Activated effector memory CD4-positive, alpha-beta T cell treated with Interleukin-2 at 50 U/mL for 16 hours (primary cell): ENCODE data around the gene MAPK10.
"Not testable (repeated sequence)": the region's sequence is repeated elsewhere in the genome, so short reads cannot be mapped to it uniquely, and the experiment has no call there.

ENCODE experiments used
- DNase-seq: peaks from one replicate; pipeline ENCODE4 v3.0.0-alpha.2; 2020

The MAPK10 gene

GRCh38 chr4:86099348-86099747 lies 260.5 kb downstream of the MAPK10 start:
- no peak for DNase-seq

- no peak for DNase-seq
These were observed 261.2 kb downstream of the MAPK10 start for GRCh38 chr4:86098691-86099090.

GRCh38 chr4:86096373-86096772 lies 263.5 kb downstream of the MAPK10 start:
- no peak for DNase-seq

- DNase-seq: no peak
These were observed 267.2 kb downstream of the MAPK10 start for GRCh38 chr4:86092684-86093083.

- no peak for DNase-seq
These were observed 268.7 kb downstream of the MAPK10 start for GRCh38 chr4:86091201-86091600.

GRCh38 chr4:86089781-86090323 lies 270.0 kb downstream of the MAPK10 start:
- DNase-seq: no peak

GRCh38 chr4:86089053-86089452 lies 270.8 kb downstream of the MAPK10 start:
- DNase-seq: no peak

- DNase-seq: not testable (repeated sequence)
These were observed 284.1 kb downstream of the MAPK10 start for GRCh38 chr4:86075796-86076195.

GRCh38 chr4:86060341-86060740 lies 299.5 kb downstream of the MAPK10 start:
- no peak for DNase-seq

GRCh38 chr4:86058621-86059020 lies 301.2 kb downstream of the MAPK10 start:
- no peak for DNase-seq

- DNase-seq: no peak
These were observed 304.0 kb downstream of the MAPK10 start for GRCh38 chr4:86055898-86056297.

- DNase-seq: no peak
These were observed 305.4 kb downstream of the MAPK10 start for GRCh38 chr4:86054286-86055032.

GRCh38 chr4:86050496-86050895 lies 309.4 kb downstream of the MAPK10 start:
- no peak for DNase-seq

- DNase-seq: no peak
These were observed 311.4 kb downstream of the MAPK10 start for GRCh38 chr4:86048426-86048825.

- no peak for DNase-seq
These were observed 315.3 kb downstream of the MAPK10 start for GRCh38 chr4:86044593-86044985.

GRCh38 chr4:86043755-86044592 lies 315.9 kb downstream of the MAPK10 start:
- no peak for DNase-seq

GRCh38 chr4:86038037-86038436 lies 321.8 kb downstream of the MAPK10 start:
- DNase-seq: no peak

- no peak for DNase-seq
These were observed 323.1 kb downstream of the MAPK10 start for GRCh38 chr4:86036736-86037135.

- DNase-seq: no peak
These were observed 324.2 kb downstream of the MAPK10 start for GRCh38 chr4:86035688-86036087.

- DNase-seq: no peak
These were observed 325.2 kb downstream of the MAPK10 start for GRCh38 chr4:86034616-86035015.

- no peak for DNase-seq
These were observed 326.7 kb downstream of the MAPK10 start for GRCh38 chr4:86033171-86033570.

GRCh38 chr4:86032476-86033022 lies 327.3 kb downstream of the MAPK10 start:
- no peak for DNase-seq

GRCh38 chr4:86031927-86032326 lies 327.9 kb downstream of the MAPK10 start:
- DNase-seq: no peak

- no peak for DNase-seq
These were observed 333.1 kb downstream of the MAPK10 start for GRCh38 chr4:86026720-86027119.
